HL-60/S4 treated with phorbol 12-myristate 13-acetate at 8.2 ng/mL for 4 days and 3 days (cell line): ENCODE measurements around the gene ZNF699.
"Not testable (repeated sequence)": the region's sequence is repeated elsewhere in the genome, so short reads cannot be mapped to it uniquely, and the experiment has no call there.

ENCODE experiments used
- in situ Hi-C: fragments of 300-500 bp; cut with MboI; formaldehyde crosslinking; loops from 2 replicates; pipeline ENCODE4 v1.15.0; 2022; ENCODE audit warnings: low sequenced_read_pairs

Gene ZNF699

GRCh38 chr19:9309139-9309973 lies at the start of gene ZNF699:
Gene ZNF699, minus strand, starts transcription at chr19:9309838. Its CDS starts 4,719 bp downstream, at chr19:9305119.
- in situ Hi-C loops = no loop called here

- in situ Hi-C loops = no loop called here
Observed at GRCh38 chr19:9354651-9355050, 45.0 kb upstream of the ZNF699 start.

- in situ Hi-C loops = no loop called here
Observed at GRCh38 chr19:9353011-9353410, 43.4 kb upstream of the ZNF699 start.

- in situ Hi-C loops = no loop called here
Observed at GRCh38 chr19:9352505-9352904, 42.9 kb upstream of the ZNF699 start.

DNA sequence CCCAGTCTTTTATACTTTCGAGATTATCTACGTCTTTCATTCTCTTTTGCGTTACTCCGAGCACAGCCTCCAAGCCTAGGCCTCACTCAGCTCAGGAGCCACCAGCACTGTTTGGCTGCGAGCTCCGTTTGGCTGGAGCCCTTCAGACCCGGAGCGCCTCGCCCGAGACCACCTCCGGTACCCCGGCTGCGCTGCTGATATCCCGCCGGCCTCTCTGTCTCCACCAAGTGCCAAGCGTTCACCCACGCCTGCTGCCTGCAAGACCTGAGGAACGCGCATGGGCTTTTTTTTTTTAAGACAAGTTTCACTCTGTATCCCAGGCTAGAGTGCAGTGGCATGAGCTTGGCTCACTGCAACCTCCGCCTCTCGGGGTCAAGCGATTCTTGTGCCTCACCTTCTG lies 39.0 kb upstream of the ZNF699 start:
- in situ Hi-C loops = no loop called here

DNA sequence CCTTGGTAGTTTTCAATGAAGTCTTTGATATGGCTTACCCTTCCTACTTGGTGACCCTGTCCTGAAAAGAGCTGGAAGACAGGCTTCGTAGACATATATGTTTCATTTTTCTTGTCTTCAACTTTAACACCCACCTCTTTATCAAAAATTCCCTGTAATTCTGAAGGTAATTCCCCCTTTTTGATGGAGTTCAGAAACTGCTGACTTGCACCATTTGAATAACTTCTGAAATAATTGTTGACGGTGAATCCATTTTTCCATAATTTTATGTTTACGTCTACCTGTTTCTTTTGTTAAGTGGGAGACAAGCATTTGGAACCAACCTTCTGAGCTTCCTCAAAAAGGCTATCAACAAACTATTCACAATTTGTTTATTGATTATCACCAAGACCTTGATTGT lies 38.6 kb upstream of the ZNF699 start:
- in situ Hi-C loops = no loop called here

- in situ Hi-C loops = no loop called here
Observed at GRCh38 chr19:9345005-9345404, 35.4 kb upstream of the ZNF699 start.

DNA sequence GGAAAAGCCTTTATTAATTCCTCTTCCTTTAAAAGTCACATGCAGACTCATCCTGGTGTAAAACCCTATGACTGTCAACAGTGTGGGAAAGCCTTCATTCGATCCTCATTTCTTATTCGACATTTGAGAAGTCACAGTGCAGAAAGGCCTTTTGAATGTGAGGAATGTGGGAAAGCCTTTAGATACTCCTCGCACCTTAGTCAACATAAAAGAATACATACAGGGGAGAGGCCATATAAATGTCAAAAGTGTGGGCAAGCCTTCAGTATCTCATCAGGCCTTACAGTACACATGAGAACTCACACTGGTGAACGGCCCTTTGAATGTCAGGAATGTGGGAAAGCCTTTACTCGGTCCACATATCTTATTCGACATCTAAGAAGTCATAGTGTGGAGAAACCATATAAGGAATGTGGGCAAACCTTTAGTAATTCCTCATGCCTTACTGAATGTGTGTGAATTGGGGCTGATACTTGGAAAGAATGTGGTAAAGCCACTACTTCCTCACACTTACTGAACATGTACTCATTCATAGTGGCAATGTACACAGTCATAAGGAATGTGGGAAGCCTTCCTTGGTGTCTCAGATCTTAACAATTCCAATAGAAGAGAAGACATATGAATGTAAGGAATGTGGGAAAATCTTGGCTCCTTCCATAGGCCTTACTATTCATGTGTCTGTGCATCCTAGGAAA lies 33.1 kb upstream of the ZNF699 start:
- in situ Hi-C loops = no loop called here

GRCh38 chr19:9329999-9330398 lies 20.4 kb upstream of the ZNF699 start:
- in situ Hi-C loops = no loop called here

DNA sequence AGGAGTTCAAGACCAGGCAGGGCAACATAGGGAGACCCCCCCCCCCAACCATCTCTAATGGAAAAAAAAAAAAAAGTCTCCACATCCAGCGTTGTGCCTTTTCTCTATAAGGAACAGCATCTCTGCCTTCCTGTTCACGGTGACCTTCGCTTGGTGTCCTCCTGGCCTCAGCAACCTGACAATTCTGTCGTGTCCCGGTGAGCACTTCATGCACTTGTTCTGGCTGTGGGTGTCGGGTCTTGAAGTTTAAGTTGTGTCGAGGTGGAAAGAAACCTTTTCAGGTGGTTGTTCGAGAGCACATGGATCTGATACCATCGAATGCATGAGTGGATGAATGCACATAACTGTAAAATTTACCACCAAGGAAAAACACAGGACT lies 14.9 kb upstream of the ZNF699 start:
- in situ Hi-C loops = no loop called here

DNA sequence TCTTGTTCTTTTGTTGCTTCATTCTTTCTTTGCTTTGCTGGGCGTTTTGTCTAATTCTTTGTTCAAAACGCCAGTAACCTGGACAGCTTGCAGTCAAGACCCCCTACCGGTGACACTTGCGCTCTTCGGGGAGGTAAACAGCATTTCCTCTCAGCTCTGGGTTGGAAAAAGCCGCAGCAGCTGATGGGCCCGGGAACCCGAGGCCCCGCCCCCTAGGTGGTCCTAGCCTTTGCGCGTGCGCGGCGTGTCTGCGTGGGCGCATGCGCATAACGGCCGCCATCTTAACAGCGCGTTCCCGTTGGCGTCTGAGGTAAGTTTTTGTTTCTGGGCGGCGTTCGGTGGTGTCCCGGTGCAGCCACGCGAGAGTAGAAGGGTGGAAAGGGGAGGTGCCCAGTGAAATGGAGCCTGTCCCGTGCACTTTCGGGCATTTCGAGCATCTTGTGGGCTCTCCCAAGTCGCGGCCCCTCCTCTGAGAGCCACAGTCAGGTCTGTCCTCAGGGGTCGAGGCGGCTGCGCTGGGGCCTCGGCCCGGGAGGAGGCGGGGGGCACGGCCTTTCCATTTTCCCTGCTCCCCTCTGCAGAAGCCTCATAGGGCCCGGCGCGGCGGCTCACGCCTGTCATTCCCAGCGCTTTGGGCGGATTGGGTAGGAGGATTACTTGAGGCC lies 14.4 kb upstream of the ZNF699 start, which contains the start of gene ZNF559:
ZNF559 (plus strand) TSS at position 261 of the 665 bp plus-strand sequence. CDS start 14,371 bp downstream, outside the sequence.
- in situ Hi-C loops = no loop called here

GRCh38 chr19:9323557-9323918 lies 13.9 kb upstream of the ZNF699 start:
- in situ Hi-C loops = no loop called here

DNA sequence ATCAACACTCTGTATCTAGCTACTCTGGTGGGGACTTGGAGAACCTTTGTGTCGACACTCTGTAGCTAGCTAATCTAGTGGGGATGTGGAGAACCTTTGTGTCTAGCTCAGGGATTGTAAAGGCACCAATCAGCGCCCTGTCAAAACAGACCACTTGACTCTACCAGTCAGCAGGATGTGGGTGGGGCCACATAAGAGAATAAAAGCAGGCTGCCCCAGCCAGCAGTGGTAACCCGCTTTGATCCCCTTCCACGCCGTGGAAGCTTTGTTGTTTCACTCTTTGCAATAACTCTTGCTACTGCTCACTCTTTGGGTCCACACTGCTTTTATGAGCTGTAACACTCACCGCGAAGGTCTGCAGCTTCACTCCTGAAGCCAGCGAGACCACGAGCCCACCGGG lies 12.6 kb upstream of the ZNF699 start:
- in situ Hi-C loops = not testable (repeated sequence)

- in situ Hi-C loops = not testable (repeated sequence)
Observed at GRCh38 chr19:9321756-9322155, 12.1 kb upstream of the ZNF699 start.

DNA sequence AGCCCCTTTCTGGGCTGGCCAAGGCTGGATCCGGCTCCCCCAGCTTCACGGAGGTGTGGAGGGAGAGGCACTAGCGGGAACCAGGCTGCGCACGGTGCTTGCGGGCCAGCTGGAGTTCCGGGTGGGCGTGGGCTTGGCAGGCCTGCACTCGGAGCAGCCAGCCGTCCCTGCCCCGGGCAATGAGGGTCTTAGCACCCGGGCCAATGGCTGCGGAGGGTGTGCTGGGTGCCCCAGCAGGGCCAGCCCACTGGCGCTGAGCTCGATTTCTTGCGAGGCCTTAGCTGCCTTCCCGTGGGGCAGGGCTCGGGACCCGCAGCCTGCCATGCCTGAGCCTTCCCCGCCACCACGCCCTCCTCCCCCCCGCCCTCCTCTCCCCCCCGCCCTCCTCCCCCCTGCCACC lies 11.7 kb upstream of the ZNF699 start:
- in situ Hi-C loops = no loop called here

DNA sequence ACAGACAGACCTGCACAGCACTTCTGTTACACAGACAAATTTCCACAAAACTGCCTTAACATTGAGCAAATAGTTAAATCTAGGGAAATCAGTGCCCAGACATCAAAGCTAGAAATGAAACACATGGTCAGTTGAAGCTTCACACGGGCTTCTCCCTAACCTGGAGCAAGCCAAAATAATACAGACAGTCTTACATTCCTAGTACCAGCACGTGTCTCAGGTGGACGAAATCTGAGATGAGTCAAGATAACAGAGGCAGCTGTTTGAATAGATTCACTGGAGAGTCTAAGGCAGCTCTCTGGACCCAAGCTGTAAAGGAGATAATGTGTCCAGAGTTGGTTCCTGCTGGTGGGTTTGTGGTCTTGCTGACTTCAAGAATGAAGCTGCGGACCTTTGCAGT lies 4.1 kb upstream of the ZNF699 start:
- in situ Hi-C loops = no loop called here

- in situ Hi-C loops = no loop called here
Observed at GRCh38 chr19:9309974-9310446, 372 bp upstream of the ZNF699 start.

DNA sequence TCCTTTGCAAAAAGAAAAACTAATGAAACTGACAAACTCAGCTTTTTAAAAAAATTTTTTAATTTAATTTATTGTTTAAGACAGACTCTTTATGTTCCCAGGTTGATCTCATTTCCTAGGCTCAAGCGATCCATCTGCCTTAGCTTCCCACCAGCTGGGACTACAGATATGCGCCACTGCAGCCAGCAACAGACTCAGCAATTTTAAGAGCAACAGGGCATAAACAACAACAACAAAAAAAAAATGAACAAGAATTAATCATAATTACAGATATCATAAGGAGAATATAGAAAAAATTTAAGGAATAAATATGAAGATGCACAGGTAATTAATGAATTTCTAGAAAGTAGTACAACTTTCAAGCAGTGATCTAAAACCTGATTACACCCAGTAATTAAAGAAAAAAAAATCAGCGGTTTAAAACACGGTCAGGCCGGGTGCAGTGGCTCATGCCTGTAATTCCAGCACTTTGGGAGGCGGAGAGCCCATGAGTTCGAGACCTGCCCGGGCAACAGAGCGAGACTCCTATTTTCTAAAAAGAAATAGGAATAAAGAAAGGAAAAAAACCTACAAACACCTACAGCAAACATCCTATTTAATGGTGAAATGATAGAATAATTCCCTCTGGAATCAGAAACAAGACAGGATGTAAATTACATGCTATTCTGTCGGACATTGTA lies 1.4 kb downstream of the ZNF699 start:
- in situ Hi-C loops = no loop called here

DNA sequence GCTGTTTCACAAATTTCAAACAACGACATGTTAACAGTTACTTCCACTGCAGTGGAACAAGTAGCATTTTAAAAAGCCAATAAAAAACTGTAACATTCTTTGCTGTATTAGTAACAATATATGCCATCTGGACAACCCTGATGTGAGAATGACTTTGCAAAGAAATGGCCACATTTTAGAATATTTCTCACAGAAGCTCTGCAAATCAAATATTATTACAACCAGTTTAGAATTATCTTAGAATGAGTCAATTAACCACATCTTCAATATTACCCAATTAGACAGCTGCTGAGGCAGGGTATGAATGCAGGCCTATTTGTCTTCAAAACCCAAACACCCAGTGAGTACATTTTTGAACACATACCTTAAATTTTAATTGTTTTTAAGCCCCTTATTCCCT lies 3.2 kb downstream of the ZNF699 start:
- in situ Hi-C loops = no loop called here

DNA sequence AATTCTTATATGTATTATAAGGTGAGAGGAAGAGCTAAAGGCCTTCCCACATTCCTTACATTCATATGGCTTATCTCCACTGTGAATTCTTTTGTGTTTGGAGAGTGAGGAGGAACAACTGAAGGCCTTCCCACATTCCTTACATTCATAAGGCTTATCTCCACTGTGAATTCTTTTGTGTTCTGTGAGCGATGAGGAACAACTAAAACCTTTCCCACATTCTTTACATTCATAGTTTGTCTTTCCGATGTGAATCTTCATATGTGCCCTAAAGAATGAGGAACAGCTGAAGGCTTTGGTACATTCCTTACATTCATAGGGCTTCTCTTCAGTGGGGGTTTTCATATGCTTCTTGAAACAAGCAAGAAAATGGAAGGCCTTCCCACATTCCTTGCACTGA lies 13.3 kb downstream of the ZNF699 start:
- in situ Hi-C loops = no loop called here

- in situ Hi-C loops = no loop called here
Observed at GRCh38 chr19:9295411-9295849, 14.2 kb downstream of the ZNF699 start.
